OCI-LY3 (cell line): ENCODE results near the gene GJC2.

Experiments
- H2AFZ ChIP-seq: fragments of 200-600, 300-600 bp; shearing (Covaris generic); 2 replicates; pipeline ENCODE4 v1.6.0; 2014; ENCODE audit warnings: antibody characterized with exemption, low read depth, low read length
- H3K27ac ChIP-seq: fragments of 200-600, 300-600 bp; sonication (generic); 2 replicates; pipeline ENCODE4 v1.5.1; 2014; ENCODE audit warnings: mild to moderate bottlenecking, low read length, moderate library complexity, mixed read lengths
- H3K27me3 ChIP-seq: fragments of 200-600, 300-600 bp; sonication (generic); 2 replicates; pipeline ENCODE4 v1.6.1; 2014; ENCODE audit warnings: low read depth, low read length, mixed read lengths
- H3K36me3 ChIP-seq: fragments of 200-600, 300-600 bp; sonication (generic); replicated peaks from 2 replicates; pipeline ENCODE3; 2014; ENCODE audit warnings: low read depth, low read length, mixed read lengths
- H3K4me1 ChIP-seq: fragments of 300-600, 200-600 bp; sonication (generic); 2 replicates; pipeline ENCODE4 v1.6.1; 2014; ENCODE audit warnings: low read length, mixed read lengths
- H3K4me2 ChIP-seq: fragments of 200-600, 300-600 bp; sonication (generic); 2 replicates; pipeline ENCODE4 v1.6.1; 2014; ENCODE audit warnings: low read length, mixed read lengths
- H3K4me3 ChIP-seq: fragments of 300-600, 200-600 bp; sonication (generic); 2 replicates; pipeline ENCODE4 v1.5.1; 2014; ENCODE audit warnings: antibody characterized with exemption, mild to moderate bottlenecking, low read length, moderate library complexity
- H3K79me2 ChIP-seq: fragments of 300-600, 200-600 bp; shearing (Covaris generic); 2 replicates; pipeline ENCODE4 v1.6.1; 2014; ENCODE audit warnings: mild to moderate bottlenecking, low read length, mixed read lengths
- H3K9ac ChIP-seq: fragments of 300-600, 200-600 bp; shearing (Covaris generic); 2 replicates; pipeline ENCODE4 v1.6.0; 2014; ENCODE audit warnings: mild to moderate bottlenecking, low read length, moderate library complexity
- H3K9me3 ChIP-seq: fragments of 200-600, 300-600 bp; shearing (Covaris generic); 2 replicates; pipeline ENCODE4 v1.6.1; 2014; ENCODE audit warnings: low read length, mixed read lengths; ENCODE audit not compliant: insufficient read depth
- H4K20me1 ChIP-seq: fragments of 200-600, 300-600 bp; sonication (generic); 2 replicates; pipeline ENCODE4 v1.6.1; 2016; ENCODE audit warnings: low read length, mixed read lengths; ENCODE audit not compliant: insufficient read depth
- CTCF ChIP-seq: fragments of 200-600, 300-600 bp; sonication (generic); IDR thresholded peaks from 2 replicates; pipeline ENCODE4 v1.5.1; 2014; ENCODE audit warnings: antibody characterized with exemption, low read length, low read depth
- EZH2phosphoT487 ChIP-seq: fragments of 200-600 bp; shearing (Covaris generic); IDR thresholded peaks from 2 replicates; pipeline ENCODE4 v1.6.1; 2018; ENCODE audit warnings: antibody characterized with exemption, mixed run types, low read depth

The GJC2 gene

GRCh38 chr1:228148196-228148861 lies 1.4 kb upstream of the GJC2 start:
- Histone ChIP-seq H3K79me2 (peaks cover 34% of the 10 kb centered on the region), H4K20me1 (peaks cover 18% of the 10 kb centered on the region), H3K4me1 (no peaks in the 10 kb centered on the region), H2AFZ (no peak overlapping the region), H3K9ac (no peak overlapping the region), H3K36me3 (peaks cover 6% of the 10 kb centered on the region), H3K4me3 (no peak overlapping the region), H3K27ac (no peak overlapping the region), H3K4me2 (no peak overlapping the region), H3K9me3 (no peaks in the 10 kb centered on the region), H3K27me3 (no peaks in the 10 kb centered on the region)
- TF ChIP-seq CTCF (no peak), EZH2phosphoT487 (no peak)

- no peaks in the 10 kb centered on the region for H3K4me1 ChIP-seq
Observed at GRCh38 chr1:228148935-228149405, 760 bp upstream of the GJC2 start.

GRCh38 chr1:228150120-228150460 lies 360 bp downstream of the GJC2 start:
- Histone ChIP-seq H3K4me1 (no peaks in the 10 kb centered on the region), H3K27me3 (no peaks in the 10 kb centered on the region), H2AFZ (no peak overlapping the region), H4K20me1 (peaks cover 6% of the 10 kb centered on the region; the same call in 1 of the 2 replicates), H3K9me3 (no peaks in the 10 kb centered on the region), H3K4me3 (no peak overlapping the region), H3K36me3 (peaks cover 6% of the 10 kb centered on the region), H3K4me2 (no peak overlapping the region), H3K9ac (no peak overlapping the region), H3K79me2 (peaks cover 16% of the 10 kb centered on the region), H3K27ac (no peak overlapping the region)
- no peak for TF ChIP-seq CTCF
- no peak for TF ChIP-seq EZH2phosphoT487

More at GRCh38 chr1:228148935-228149405, 760 bp upstream of the GJC2 start:
- Histone ChIP-seq H4K20me1 (peaks cover 11% of the 10 kb centered on the region), H3K4me3 (no peak overlapping the region), H3K27ac (no peak overlapping the region), H3K36me3 (peaks cover 6% of the 10 kb centered on the region), H3K9me3 (no peaks in the 10 kb centered on the region), H2AFZ (no peak overlapping the region), H3K9ac (no peak overlapping the region), H3K4me2 (no peak overlapping the region), H3K27me3 (no peaks in the 10 kb centered on the region), H3K79me2 (peaks cover 27% of the 10 kb centered on the region)
- no peak for TF ChIP-seq CTCF
- no peak for TF ChIP-seq EZH2phosphoT487

- no peak overlapping the region for H3K27ac ChIP-seq
- peaks cover 11% of the 10 kb centered on the region for H3K79me2 ChIP-seq
- TF ChIP-seq CTCF: no peak
- no peak for TF ChIP-seq EZH2phosphoT487
- no peak overlapping the region for H3K9ac ChIP-seq
- H3K4me1 ChIP-seq: no peaks in the 10 kb centered on the region
- H3K4me2 ChIP-seq: no peak overlapping the region
- H2AFZ ChIP-seq: no peak overlapping the region
- no peaks in the 10 kb centered on the region for H3K9me3 ChIP-seq
- H3K36me3 ChIP-seq: peaks cover 6% of the 10 kb centered on the region
- no peaks in the 10 kb centered on the region for H3K27me3 ChIP-seq
- H3K4me3 ChIP-seq: no peak overlapping the region
- peaks cover 6% of the 10 kb centered on the region; the same call in 1 of the 2 replicates for H4K20me1 ChIP-seq
Observed at GRCh38 chr1:228150461-228151179, 890 bp downstream of the GJC2 start.
